CD4-positive, alpha-beta memory T cell (primary cell): ENCODE measurements around the gene ARID1B. TPM values are rescaled to one million over a fixed set of nuclear protein-coding genes. Genes with fewer than 3 reads are reported as not detected.

ENCODE experiments used
- CTCF ChIA-PET: fragments of 350-600 bp; sonication (Branson Sonifier 250); formaldehyde crosslinking; loops from one replicate; lab custom pipeline; 2021; ENCODE audit warnings: inconsistent platforms; ENCODE audit not compliant: partially characterized antibody; lab: Charles Lee
- POLR2A ChIA-PET: fragments of 350-600 bp; sonication (Branson Sonifier 250); formaldehyde crosslinking; loops from one replicate; lab custom pipeline; 2021; ENCODE audit not compliant: partially characterized antibody; lab: Charles Lee
- DNase-seq, 5 donors: peaks; one replicate each; pipeline versions ENCODE4 v3.0.0 to v3.0.0-alpha.2; 2020 to 2022; ENCODE audit warnings: mixed read lengths in 1 of 5
- H3K27ac ChIP-seq: one replicate; pipeline ENCODE4 v1.7.0; 2013; ENCODE audit warnings: low read depth, low read length
- H3K27me3 ChIP-seq: 2 replicates; pipeline ENCODE4 v1.7.0; 2013; ENCODE audit warnings: mild to moderate bottlenecking, low read length, moderate library complexity; ENCODE audit not compliant: insufficient read depth
- H3K36me3 ChIP-seq: 2 replicates; pipeline ENCODE4 v1.7.0; 2013; ENCODE audit warnings: mild to moderate bottlenecking, low read length, moderate library complexity; ENCODE audit not compliant: insufficient read depth
- H3K4me1 ChIP-seq: 2 replicates; pipeline ENCODE4 v1.7.0; 2013; ENCODE audit warnings: mild to moderate bottlenecking, low read length, moderate library complexity; ENCODE audit not compliant: insufficient read depth
- H3K4me3 ChIP-seq, 2 donors: one replicate each; pipeline ENCODE4 v1.7.0; 2013; ENCODE audit warnings: low read length in 2 of 2, mild to moderate bottlenecking in 1 of 2
- H3K9me3 ChIP-seq, 2 donors: one replicate each; pipeline ENCODE4 v1.7.0; 2013; ENCODE audit warnings: low read length in 2 of 2, control low read depth in 1 of 2; ENCODE audit not compliant: control insufficient read depth in 1 of 2
- H3K27ac Mint-ChIP-seq, 7 donors: one replicate each; pipeline ENCODE4 v1.8.0; 2020 to 2021; ENCODE audit warnings: mixed read lengths in 7 of 7, mild to moderate bottlenecking in 6 of 7, inconsistent platforms in 3 of 7, moderate library complexity in 3 of 7
- H3K27me3 Mint-ChIP-seq, 2 donors: one replicate each; pipeline ENCODE4 v1.8.0; 2020 to 2021; ENCODE audit warnings: mixed read lengths in 2 of 2
- H3K36me3 Mint-ChIP-seq, 2 donors: one replicate each; pipeline ENCODE4 v1.8.0; 2020 to 2021; ENCODE audit warnings: mixed read lengths in 2 of 2, inconsistent platforms in 1 of 2, mild to moderate bottlenecking in 1 of 2
- H3K4me1 Mint-ChIP-seq, 4 donors: one replicate each; pipeline ENCODE4 v1.8.0; 2020 to 2021; ENCODE audit warnings: mixed read lengths in 4 of 4, mild to moderate bottlenecking in 1 of 4
- H3K4me3 Mint-ChIP-seq, 8 donors: one replicate each; pipeline ENCODE4 v1.8.0; 2020 to 2021; ENCODE audit warnings: mixed read lengths in 8 of 8, mild to moderate bottlenecking in 7 of 8, moderate library complexity in 6 of 8, inconsistent platforms in 3 of 8
- H3K9me3 Mint-ChIP-seq, 8 donors: one replicate each; pipeline ENCODE4 v1.8.0; 2020 to 2021; ENCODE audit warnings: mixed read lengths in 8 of 8, mild to moderate bottlenecking in 5 of 8, inconsistent platforms in 3 of 8, moderate library complexity in 1 of 8
- intact Hi-C: fragments of 100-400 bp; cut with micrococcal nuclease; formaldehyde crosslinking; loops from one replicate; pipeline ENCODE4 v1.15.1; 2023
- polyA plus RNA-seq, 2 donors: library from polyadenylated mRNA; unstranded; fragments of 300-500 nt; fragmentation: Illumina TruSeq; gene quantifications; one replicate each; pipeline ENCODE4 v1.2.3, GENCODE V29; 2021
- total RNA-seq, 2 experiments: library from RNA; stranded (reverse); gene quantifications; one replicate each; pipeline ENCODE4 v1.2.3, GENCODE V29; 2021

Gene ARID1B
- total and polyA plus RNA-seq, 4 experiments from 2014 or later: 5.4 to 131 (median 72.4) TPM

GRCh38 chr6:156901309-156902019, 124.3 kb downstream of the ARID1B start:
- H3K4me3 Mint-ChIP-seq: peak overlapping the region in 1 of 8 donors; percentile 61
- peak overlapping the region in 2 of 7 donors; percentile 15 to 54 for H3K27ac Mint-ChIP-seq
- peaks cover 34% of the 10 kb centered on the region for H3K4me1 ChIP-seq
- H3K27me3 ChIP-seq: no peaks in the 10 kb centered on the region
- no peak overlapping the region for H3K4me3 ChIP-seq
- H3K36me3 Mint-ChIP-seq: peaks cover 12 to 16% of the 10 kb centered on the region in 2 donors
- H3K4me1 Mint-ChIP-seq: peaks cover 38 to 65% (median 56%) of the 10 kb centered on the region in 4 donors
- intact Hi-C loops: no loop called here
- H3K9me3 ChIP-seq: no peaks in the 10 kb centered on the region
- ChIA-PET POLR2A (no interaction called here), CTCF (interaction anchor here (0.6 to 1.0 kb wide), 3 partner anchors 12 to 544 kb away, joined by 3 read pairs; no protein-coding TSS in a partner anchor)
- no peak overlapping the region for H3K27ac ChIP-seq
- no peak for DNase-seq
- no peaks in the 10 kb centered on the region for H3K27me3 Mint-ChIP-seq
- no peaks in the 10 kb centered on the region for H3K9me3 Mint-ChIP-seq
- no peaks in the 10 kb centered on the region for H3K36me3 ChIP-seq

- no peak overlapping the region for H3K4me3 ChIP-seq
- intact Hi-C loops: no loop called here
- no peaks in the 10 kb centered on the region for H3K36me3 ChIP-seq
- Mint-ChIP-seq H3K36me3 (peaks cover 20 to 21% of the 10 kb centered on the region in 2 donors), H3K27ac (no peak overlapping the region), H3K4me3 (no peak overlapping the region), H3K27me3 (no peaks in the 10 kb centered on the region), H3K9me3 (no peaks in the 10 kb centered on the region), H3K4me1 (peaks cover 44 to 73% (median 61%) of the 10 kb centered on the region in 4 donors)
- POLR2A ChIA-PET: no interaction called here
- peaks cover 33% of the 10 kb centered on the region for H3K4me1 ChIP-seq
- H3K27me3 ChIP-seq: no peaks in the 10 kb centered on the region
- H3K27ac ChIP-seq: no peak overlapping the region
- CTCF ChIA-PET: interaction anchor here (1.3 kb wide), 1 partner anchor 12 kb away, joined by 4 read pairs; no protein-coding TSS in a partner anchor
- DNase-seq: no peak
- H3K9me3 ChIP-seq: no peaks in the 10 kb centered on the region
Measured at GRCh38 chr6:156902782-156903181, 125.6 kb downstream of the ARID1B start.

- H3K27ac ChIP-seq: no peak overlapping the region
Measured at GRCh38 chr6:156904176-156904967, 127.2 kb downstream of the ARID1B start.

GRCh38 chr6:156905801-156906200, 128.6 kb downstream of the ARID1B start:
- ChIA-PET CTCF (no interaction called here), POLR2A (no interaction called here)
- DNase-seq: no peak
- Histone ChIP-seq H3K4me1 (peaks cover 21% of the 10 kb centered on the region), H3K36me3 (no peaks in the 10 kb centered on the region), H3K27ac (no peak overlapping the region), H3K9me3 (no peaks in the 10 kb centered on the region), H3K4me3 (no peak overlapping the region), H3K27me3 (no peaks in the 10 kb centered on the region)
- intact Hi-C loops: no loop called here
- Mint-ChIP-seq H3K36me3 (peaks cover 21% of the 10 kb centered on the region in 2 donors), H3K9me3 (no peaks in the 10 kb centered on the region), H3K4me1 (peaks cover 39 to 73% (median 57%) of the 10 kb centered on the region in 4 donors), H3K27me3 (no peaks in the 10 kb centered on the region), H3K4me3 (peak overlapping the region in 1 of 8 donors; percentile 27), H3K27ac (peak overlapping the region in 3 of 7 donors; percentile 6 to 59 (median 42))

More at GRCh38 chr6:156904176-156904967, 127.2 kb downstream of the ARID1B start:
- no peak overlapping the region for H3K27ac Mint-ChIP-seq
- intact Hi-C loops: no loop called here
- H3K27me3 Mint-ChIP-seq: no peaks in the 10 kb centered on the region
- H3K36me3 Mint-ChIP-seq: peaks cover 20 to 21% of the 10 kb centered on the region in 2 donors
- POLR2A ChIA-PET: no interaction called here
- CTCF ChIA-PET: interaction anchor here (1.3 kb wide), 1 partner anchor 14 kb away, joined by 4 read pairs; no protein-coding TSS in a partner anchor
- H3K9me3 ChIP-seq: no peaks in the 10 kb centered on the region
- H3K27me3 ChIP-seq: no peaks in the 10 kb centered on the region
- H3K36me3 ChIP-seq: no peaks in the 10 kb centered on the region
- DNase-seq: no peak
- H3K4me1 Mint-ChIP-seq: peaks cover 39 to 73% (median 58%) of the 10 kb centered on the region in 4 donors
- H3K4me3 ChIP-seq: no peak overlapping the region
- H3K4me3 Mint-ChIP-seq: no peak overlapping the region
- H3K4me1 ChIP-seq: peaks cover 21% of the 10 kb centered on the region
- H3K9me3 Mint-ChIP-seq: no peaks in the 10 kb centered on the region

GRCh38 chr6:156906451-156906850, 129.3 kb downstream of the ARID1B start:
- CTCF ChIA-PET: no interaction called here
- intact Hi-C loops: no loop called here
- no peaks in the 10 kb centered on the region for H3K27me3 Mint-ChIP-seq
- H3K4me3 Mint-ChIP-seq: no peak overlapping the region
- H3K4me3 ChIP-seq: no peak overlapping the region
- no peak for DNase-seq
- H3K4me1 ChIP-seq: peaks cover 22% of the 10 kb centered on the region
- no peak overlapping the region for H3K27ac ChIP-seq
- H3K36me3 ChIP-seq: no peaks in the 10 kb centered on the region
- peak overlapping the region in 2 of 7 donors; percentile 6 to 63 for H3K27ac Mint-ChIP-seq
- POLR2A ChIA-PET: no interaction called here
- H3K36me3 Mint-ChIP-seq: peaks cover 17 to 18% of the 10 kb centered on the region in 2 donors
- H3K27me3 ChIP-seq: no peaks in the 10 kb centered on the region
- peaks cover 37 to 73% (median 53%) of the 10 kb centered on the region in 4 donors for H3K4me1 Mint-ChIP-seq
- H3K9me3 Mint-ChIP-seq: no peaks in the 10 kb centered on the region
- H3K9me3 ChIP-seq: no peaks in the 10 kb centered on the region

- no peaks in the 10 kb centered on the region for H3K9me3 ChIP-seq
- H3K27ac Mint-ChIP-seq: peak overlapping the region in 1 of 7 donors; percentile 3
- H3K4me1 ChIP-seq: peaks cover 34% of the 10 kb centered on the region
- H3K9me3 Mint-ChIP-seq: peaks cover 0 to 1% (median 0%) of the 10 kb centered on the region in 8 donors
- no peak for DNase-seq
- H3K36me3 ChIP-seq: no peaks in the 10 kb centered on the region
- H3K4me3 ChIP-seq: no peak overlapping the region
- intact Hi-C loops: no loop called here
- ChIA-PET POLR2A (no interaction called here), CTCF (interaction anchor here (0.7 kb wide), 1 partner anchor 34 kb away, joined by 4 read pairs; no protein-coding TSS in a partner anchor)
- H3K27me3 Mint-ChIP-seq: no peaks in the 10 kb centered on the region
- H3K4me1 Mint-ChIP-seq: peaks cover 45 to 76% (median 63%) of the 10 kb centered on the region in 4 donors
- H3K4me3 Mint-ChIP-seq: peak overlapping the region in 4 of 8 donors; percentile 3 to 74 (median 28)
- no peaks in the 10 kb centered on the region for H3K27me3 ChIP-seq
- H3K27ac ChIP-seq: no peak overlapping the region
- H3K36me3 Mint-ChIP-seq: peaks cover 13 to 21% of the 10 kb centered on the region in 2 donors
Measured at GRCh38 chr6:156909212-156910010, 132.2 kb downstream of the ARID1B start.
